ENCODE data around the gene ZNF672.

ZNF672 gene

GRCh38 chr1:248831842-248832241 is 6.2 kb upstream of the ZNF672 start:
- no peak for DNase-seq (ENCODE audit: insufficient read length, low spot score)
- no peak for FAIRE-seq

DNA sequence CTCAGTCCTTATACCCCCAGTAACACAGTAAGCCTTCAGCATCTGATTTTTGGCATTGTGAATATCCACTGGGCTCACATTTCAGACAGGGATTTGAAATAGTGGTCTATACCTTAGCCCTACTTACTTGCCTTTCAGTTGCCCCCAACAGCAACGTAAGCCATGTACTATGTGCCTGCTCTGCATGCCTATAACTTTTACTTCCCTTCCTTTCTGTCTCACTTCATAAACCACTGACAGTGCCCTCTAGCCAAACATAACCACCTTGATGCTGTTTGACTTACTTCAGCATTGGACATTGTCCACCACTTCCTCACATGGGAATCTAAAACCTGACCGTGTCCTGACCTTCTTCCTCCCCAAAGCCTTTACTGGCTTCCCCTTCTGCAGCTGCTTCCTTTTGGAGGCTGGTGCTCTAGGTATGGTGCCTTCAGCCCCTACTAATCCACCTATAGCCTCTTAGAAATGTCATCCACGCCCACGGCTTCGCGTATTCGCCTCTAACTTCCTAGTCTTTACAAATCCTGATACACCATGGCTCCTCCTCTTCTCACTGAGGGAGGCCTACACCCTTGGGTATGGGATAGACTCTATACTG is 3.6 kb upstream of the ZNF672 start:
- no peak for FAIRE-seq
- no peak for DNase-seq (ENCODE audit: insufficient read length, low spot score)

DNA sequence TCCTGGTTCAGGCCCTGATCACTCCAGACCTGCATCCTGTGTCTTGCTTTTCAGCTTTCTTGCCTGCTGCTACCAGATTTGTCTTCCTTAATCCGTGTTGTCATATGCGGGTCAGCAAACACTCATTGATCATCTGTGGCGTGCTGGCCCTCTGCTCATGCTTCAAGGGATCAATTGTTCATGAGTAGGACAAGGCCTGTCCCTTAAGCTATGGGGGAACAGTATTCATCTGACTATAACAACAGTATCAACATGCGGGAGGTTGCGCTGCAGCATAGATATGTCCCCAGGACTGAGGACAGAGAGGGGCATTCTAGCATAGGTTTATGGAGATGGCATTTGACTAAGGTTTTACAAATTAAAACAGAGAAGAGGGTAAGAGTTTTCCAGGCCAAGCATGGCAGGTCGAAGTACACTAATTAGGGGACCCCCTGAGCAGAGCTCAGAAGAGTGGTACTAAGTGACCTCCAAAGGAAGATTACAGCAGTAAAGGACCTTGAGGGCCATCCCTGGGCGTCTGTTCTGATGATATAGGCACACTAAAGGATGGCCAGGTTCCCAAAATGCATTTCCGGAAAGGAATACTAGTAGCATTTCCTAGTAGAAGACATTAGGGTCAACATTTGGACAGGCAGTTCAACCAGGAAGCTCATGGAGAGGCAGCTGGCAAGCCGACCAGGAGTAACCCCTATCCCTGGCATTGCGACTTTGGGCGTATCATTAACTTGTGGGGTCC is 811 bp upstream of the ZNF672 start:
- DNase-seq (ENCODE audit: insufficient read length, low spot score) (no peak), FAIRE-seq (no peak)

DNA sequence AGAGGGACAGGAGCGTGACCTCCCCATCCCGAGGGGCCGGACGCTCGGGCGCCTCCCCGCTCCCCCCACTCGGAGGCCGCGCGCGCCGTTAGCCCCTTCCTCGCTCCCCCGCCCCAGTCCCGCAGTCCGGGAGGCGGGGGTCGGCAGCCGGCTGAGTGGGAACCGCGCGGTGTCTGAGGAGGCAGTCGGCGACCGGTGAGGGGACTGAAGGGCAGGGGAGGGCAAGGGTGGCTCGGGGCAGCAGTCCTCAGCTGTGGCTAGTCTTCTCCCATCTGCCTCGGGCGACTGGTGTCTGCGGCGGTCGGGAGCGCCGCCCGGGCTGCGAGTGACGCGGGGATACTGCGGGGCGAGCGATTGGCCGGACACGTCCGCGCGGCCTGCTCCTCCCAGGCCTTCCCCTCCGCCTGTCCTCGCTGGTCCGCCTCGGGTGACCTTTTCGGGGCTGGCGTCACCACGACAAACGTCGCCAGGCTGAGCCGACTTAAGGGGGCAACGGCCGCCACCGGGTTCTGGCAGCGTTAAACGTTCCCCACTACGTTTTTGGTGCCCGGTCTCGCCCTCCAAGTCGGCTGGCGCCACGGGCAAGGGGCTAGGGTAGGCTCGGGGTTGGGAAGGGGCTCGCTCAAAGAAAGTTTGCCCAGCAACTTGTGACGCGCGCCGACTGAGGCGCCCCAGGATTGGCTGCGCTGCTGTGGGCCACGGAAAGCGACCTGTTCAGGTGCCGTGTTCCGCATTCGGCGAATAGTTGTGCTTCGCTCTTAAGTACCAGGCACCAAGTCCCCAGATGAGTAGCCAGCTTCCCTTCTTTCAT is 538 bp downstream of the ZNF672 start:
- DNase-seq (ENCODE audit: insufficient read length, low spot score) = peak; percentile 81
- peak; percentile 38 for FAIRE-seq

GRCh38 chr1:248839168-248839555 is 1.1 kb downstream of the ZNF672 start:
- FAIRE-seq (no peak), DNase-seq (ENCODE audit: insufficient read length, low spot score) (no peak)

DNA sequence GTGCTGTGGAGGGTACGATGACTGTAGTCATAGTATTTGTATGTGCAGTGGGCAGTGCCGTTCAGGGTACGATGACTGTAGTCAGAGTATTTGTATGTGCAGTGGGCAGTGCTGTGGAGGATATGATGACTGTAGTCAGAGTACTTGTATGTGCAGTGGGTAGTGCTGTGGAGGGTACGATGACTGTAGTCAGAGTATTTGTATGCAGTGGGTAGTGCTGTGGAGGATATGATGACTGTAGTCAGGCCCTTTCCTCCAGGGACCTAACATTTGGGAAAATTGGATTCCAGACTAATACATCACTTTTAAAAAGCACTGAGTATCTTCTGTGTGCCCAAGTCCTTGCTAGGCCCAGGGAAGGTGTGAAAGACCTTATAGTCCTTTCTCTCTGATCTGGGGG is 2.9 kb downstream of the ZNF672 start:
- FAIRE-seq (peak; percentile 91), DNase-seq (ENCODE audit: insufficient read length, low spot score) (no peak)

- DNase-seq (ENCODE audit: insufficient read length, low spot score) = no peak
- FAIRE-seq = no peak
Measured at GRCh38 chr1:248841702-248842395, 3.8 kb downstream of the ZNF672 start.

DNA sequence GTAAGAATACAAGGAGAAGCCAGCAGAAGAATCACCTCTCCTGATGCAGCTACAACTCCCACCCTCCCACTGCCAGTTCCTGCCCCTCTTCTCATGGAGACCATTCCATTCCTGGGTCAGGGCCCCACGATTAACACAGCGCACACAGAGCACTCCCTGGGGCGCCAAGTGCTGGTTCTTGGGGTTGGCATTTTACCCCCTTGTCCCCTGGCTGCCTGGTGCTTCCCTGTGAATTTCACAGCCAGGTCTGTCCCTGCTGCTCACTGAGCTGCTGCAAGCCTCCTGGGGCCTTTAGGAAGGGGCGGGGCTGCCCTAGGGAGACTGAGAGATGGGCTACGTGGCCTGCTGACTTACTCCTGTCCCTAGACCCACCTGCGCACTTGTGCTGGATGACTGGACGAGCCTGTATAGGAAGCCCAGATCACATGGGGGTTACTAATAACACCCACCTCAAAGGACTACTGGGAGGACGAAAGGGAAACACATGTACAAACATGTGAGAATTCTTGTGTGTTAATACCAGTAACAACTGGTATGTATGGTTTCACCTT is 4.8 kb downstream of the ZNF672 start:
- DNase-seq (ENCODE audit: insufficient read length, low spot score) (no peak), FAIRE-seq (no peak)

DNA sequence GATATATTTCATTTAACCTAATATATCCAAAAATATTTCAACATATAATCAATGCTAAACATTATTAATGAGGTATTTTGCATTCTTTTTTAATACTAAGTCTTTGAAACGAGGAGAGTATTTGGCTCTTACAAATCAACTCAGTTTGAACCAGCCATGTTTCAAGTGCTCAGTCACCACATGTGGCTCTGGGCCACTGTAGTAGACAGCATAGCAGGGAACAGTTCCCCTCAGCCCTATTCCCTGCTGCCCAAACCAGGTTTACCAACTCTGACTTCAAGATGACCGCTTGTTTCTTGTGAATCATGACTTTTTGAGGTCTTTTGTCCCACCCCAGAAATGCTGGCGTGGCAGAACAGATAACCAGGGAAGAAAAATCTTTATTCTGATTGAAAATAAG is 5.7 kb downstream of the ZNF672 start:
- DNase-seq (ENCODE audit: insufficient read length, low spot score) = no peak
- FAIRE-seq = no peak

- FAIRE-seq = no peak
- DNase-seq (ENCODE audit: insufficient read length, low spot score) = no peak
Measured at GRCh38 chr1:248844526-248844925, 6.5 kb downstream of the ZNF672 start.

DNA sequence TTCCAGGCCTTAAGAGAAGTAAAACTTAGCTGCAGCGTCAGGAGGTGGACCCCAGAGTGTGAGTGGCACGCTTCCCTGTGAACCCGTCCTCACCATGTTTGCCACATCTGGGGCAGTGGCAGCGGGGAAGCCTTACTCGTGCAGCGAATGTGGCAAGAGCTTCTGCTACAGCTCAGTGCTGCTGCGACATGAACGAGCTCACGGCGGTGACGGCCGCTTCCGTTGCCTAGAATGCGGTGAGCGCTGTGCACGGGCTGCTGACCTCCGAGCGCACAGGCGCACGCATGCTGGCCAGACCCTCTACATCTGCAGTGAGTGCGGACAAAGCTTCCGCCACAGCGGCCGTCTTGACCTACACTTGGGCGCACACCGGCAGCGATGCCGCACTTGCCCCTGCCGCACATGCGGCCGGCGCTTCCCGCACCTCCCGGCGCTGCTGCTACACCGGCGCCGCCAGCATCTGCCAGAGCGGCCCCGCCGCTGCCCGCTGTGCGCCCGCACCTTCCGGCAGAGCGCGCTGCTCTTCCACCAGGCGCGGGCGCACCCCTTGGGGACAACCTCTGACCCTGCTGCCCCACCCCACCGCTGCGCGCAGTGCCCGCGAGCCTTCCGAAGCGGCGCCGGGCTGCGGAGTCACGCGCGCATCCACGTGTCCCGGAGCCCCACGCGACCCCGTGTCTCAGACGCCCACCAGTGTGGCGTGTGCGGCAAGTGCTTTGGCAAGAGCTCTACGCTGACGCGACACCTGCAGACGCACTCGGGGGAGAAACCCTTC is 9.3 kb downstream of the ZNF672 start:
- DNase-seq (ENCODE audit: insufficient read length, low spot score) = no peak
- no peak for FAIRE-seq

DNA sequence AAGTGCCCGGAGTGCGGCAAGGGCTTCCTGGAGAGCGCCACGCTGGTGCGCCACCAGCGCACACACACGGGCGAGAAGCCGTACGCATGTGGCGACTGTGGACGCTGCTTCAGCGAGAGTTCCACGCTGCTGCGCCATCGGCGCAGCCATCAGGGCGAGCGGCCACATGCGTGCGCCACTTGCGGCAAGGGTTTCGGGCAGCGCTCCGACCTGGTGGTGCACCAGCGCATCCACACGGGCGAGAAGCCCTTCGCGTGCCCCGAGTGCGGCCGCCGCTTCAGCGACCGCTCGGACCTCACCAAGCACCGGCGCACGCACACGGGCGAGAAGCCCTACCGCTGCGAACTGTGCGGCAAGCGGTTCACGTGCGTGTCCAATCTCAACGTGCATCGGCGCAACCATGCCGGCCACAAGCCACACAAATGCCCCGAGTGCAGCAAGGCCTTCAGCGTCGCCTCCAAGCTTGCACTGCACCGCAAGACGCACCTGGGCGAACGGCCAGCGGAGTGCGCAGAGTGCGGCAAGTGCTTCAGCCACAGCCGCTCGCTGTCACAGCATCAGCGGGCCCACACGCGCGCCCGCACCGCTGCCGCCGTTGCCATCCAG is 10.0 kb downstream of the ZNF672 start:
- FAIRE-seq (no peak), DNase-seq (ENCODE audit: insufficient read length, low spot score) (no peak)

- DNase-seq (ENCODE audit: insufficient read length, low spot score) = no peak
- FAIRE-seq = no peak
Measured at GRCh38 chr1:248848602-248849001, 10.6 kb downstream of the ZNF672 start.

DNA sequence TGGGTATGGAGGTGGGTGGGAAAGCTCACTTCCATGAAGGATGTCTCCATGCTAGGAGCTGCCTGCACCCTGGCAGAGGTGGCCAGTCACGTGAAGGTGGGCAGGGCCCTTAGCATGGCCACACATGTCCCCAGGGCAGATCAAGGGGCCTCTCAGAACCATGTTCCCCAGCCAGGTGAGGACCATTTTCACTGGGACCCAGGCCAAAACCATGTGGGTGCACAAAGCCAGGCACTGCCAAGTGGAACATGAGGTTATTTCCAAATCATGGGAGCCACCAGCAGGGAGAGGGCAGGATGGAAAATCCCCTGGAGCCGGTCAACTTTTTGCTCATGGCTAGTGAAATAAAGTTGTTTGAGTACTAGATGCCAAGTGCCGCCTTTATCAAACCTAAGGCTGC is 11.1 kb downstream of the ZNF672 start:
- no peak for FAIRE-seq
- DNase-seq (ENCODE audit: insufficient read length, low spot score) = no peak

DNA sequence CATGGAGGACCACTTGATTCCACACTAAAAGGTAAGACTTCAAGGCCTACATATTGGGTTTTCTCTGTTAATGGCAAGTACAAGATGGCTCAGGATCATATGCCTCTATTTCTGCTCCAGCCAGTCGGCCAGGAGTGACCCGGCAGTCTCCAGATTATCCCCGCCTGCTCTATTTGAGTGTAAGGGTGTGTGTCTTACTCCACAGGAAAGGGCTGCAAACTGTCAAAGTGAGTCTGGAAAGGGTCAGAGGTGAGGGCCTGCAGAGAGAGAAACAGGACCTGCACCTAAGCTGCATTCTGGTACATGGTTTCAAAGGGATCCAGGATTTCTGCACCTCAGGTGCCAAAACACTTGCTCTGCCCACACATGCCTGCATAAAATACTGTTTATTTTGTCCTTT is 11.6 kb downstream of the ZNF672 start:
- DNase-seq (ENCODE audit: insufficient read length, low spot score) (no peak), FAIRE-seq (no peak)

- FAIRE-seq (no peak), DNase-seq (ENCODE audit: insufficient read length, low spot score) (no peak)
Measured at GRCh38 chr1:248850124-248850523, 12.1 kb downstream of the ZNF672 start.

DNA sequence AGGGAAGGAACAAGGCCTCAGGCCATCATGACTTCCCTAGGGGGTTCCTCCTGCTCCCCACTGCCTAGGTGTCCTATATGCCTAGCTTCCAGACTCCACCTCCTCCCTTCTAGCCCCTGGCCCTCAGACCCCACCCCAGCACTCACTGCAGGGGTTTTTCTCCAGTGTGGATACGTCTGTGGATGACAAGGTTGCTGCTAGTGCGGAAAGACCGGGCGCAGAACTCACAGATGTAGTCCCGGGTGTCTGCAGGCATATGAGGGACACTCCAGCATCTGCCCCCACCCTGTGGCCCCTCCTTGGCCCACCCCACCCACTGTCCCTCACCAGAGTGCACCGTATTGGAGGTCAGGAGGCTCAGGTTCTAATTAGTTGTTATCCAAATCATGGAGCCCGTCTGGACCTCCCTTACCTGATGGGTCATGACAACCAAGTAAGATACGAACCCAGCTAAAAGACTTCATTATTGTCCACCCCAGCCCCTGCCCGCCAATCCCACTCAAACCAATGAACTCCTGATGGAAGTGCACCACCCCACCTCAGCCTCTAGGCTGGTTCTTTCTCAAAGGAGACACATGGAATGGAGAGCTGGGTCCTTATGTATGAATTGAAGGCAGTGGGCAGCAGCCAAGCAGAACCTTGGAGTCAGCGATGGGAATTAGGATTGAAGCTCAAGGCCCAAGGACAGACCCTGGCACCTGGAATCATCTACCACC is 12.7 kb downstream of the ZNF672 start:
- FAIRE-seq = no peak
- DNase-seq (ENCODE audit: insufficient read length, low spot score) = no peak

- DNase-seq (ENCODE audit: insufficient read length, low spot score) (no peak), FAIRE-seq (no peak)
Measured at GRCh38 chr1:248851390-248851789, 13.4 kb downstream of the ZNF672 start.

Measured in HTR-8/SVneo (cell line).